ENCODE measurements around the gene TTC6.

TTC6 gene

GRCh38 chr14:37625597-37626595 lies 30.5 kb downstream of the TTC6 start:
- in situ Hi-C loops (cut with HindIII; ENCODE audit: low pct_unique_long_range_greater_than_20kb, low sequenced_read_pairs) = no loop called here
- no peak for DNase-seq (ENCODE audit: low read depth in 1 of 2, low spot score in 1 of 2)
- TF ChIP-seq JUND (IDR thresholded peaks at IDR 0.05; ENCODE audit: low read depth) = no peak

DNA sequence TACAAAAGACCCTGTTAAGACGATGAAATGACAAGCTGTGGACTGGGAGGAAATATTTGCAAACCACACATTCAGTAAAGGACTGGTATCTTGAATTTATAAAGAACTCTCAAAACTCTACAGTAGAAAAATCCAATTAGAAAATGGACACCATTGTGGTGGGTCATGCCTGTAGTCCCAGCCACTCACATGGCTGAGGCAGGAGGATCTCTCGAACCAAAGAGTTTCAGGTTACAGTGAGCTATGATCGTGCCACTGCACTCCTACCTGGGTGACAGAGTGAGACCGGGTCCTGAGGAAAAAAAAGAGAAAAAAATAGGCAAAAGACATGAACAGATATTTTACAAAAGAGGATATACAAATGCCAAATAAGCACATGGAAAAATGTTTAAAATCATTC lies 41.9 kb downstream of the TTC6 start:
- in situ Hi-C loops (cut with HindIII; ENCODE audit: low pct_unique_long_range_greater_than_20kb, low sequenced_read_pairs) = no loop called here
- TF ChIP-seq JUND (IDR thresholded peaks at IDR 0.05; ENCODE audit: low read depth) = no peak
- DNase-seq (ENCODE audit: low read depth in 1 of 2, low spot score in 1 of 2) = no peak

- no peak for DNase-seq (ENCODE audit: low read depth in 1 of 2, low spot score in 1 of 2)
- in situ Hi-C loops (cut with HindIII; ENCODE audit: low pct_unique_long_range_greater_than_20kb, low sequenced_read_pairs) = no loop called here
- no peak for TF ChIP-seq JUND (IDR thresholded peaks at IDR 0.05; ENCODE audit: low read depth)
Observed at GRCh38 chr14:37638599-37638998, 43.2 kb downstream of the TTC6 start.

- TF ChIP-seq JUND (IDR thresholded peaks at IDR 0.05; ENCODE audit: low read depth) = peak; percentile 89; the same call in 1 of the 2 replicates
- peak in 1 of 2 experiments; percentile 87 for DNase-seq (ENCODE audit: low read depth in 1 of 2, low spot score in 1 of 2)
- in situ Hi-C loops (cut with HindIII; ENCODE audit: low pct_unique_long_range_greater_than_20kb, low sequenced_read_pairs) = no loop called here
Observed at GRCh38 chr14:37641117-37641516, 45.7 kb downstream of the TTC6 start.

- in situ Hi-C loops (cut with HindIII; ENCODE audit: low pct_unique_long_range_greater_than_20kb, low sequenced_read_pairs) = no loop called here
- DNase-seq (ENCODE audit: low read depth in 1 of 2, low spot score in 1 of 2) = no peak
- no peak for TF ChIP-seq JUND (IDR thresholded peaks at IDR 0.05; ENCODE audit: low read depth)
Observed at GRCh38 chr14:37642125-37642524, 46.7 kb downstream of the TTC6 start.

DNA sequence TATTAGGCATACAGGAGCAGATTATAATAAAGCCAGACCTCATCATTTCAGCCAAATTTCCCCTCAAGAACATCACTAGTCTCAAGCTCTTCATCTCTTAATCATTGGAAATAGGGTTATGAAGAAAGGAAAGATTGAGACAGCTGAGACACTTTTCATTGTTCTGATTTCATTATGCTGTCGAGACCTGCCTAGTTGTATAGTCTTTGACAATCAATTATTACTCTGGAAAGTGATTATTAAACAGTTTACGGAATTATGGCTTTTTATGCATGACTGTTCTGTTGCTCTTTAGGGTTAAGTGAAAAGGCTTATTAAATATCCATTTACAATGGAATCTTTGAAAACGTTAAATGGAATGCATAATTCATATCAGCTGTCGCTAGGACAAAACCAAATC lies 48.3 kb downstream of the TTC6 start:
- in situ Hi-C loops (cut with HindIII; ENCODE audit: low pct_unique_long_range_greater_than_20kb, low sequenced_read_pairs) = no loop called here
- TF ChIP-seq JUND (IDR thresholded peaks at IDR 0.05; ENCODE audit: low read depth) = no peak

More for the DNA sequence above, 48.3 kb downstream of the TTC6 start:
- DNase-seq (ENCODE audit: low read depth in 1 of 2, low spot score in 1 of 2) = no peak
